ENCODE measurements around the gene CRTC1. TPM values are rescaled to one million over a fixed set of nuclear protein-coding genes. Genes with fewer than 3 reads are reported as not detected.

Gene CRTC1
- total and polyA plus RNA-seq, 2 of the 13 experiments (the other 11 are each of a cell fraction or from before 2014, with no cell fraction given) = 2.0 to 2.7 TPM

DNA sequence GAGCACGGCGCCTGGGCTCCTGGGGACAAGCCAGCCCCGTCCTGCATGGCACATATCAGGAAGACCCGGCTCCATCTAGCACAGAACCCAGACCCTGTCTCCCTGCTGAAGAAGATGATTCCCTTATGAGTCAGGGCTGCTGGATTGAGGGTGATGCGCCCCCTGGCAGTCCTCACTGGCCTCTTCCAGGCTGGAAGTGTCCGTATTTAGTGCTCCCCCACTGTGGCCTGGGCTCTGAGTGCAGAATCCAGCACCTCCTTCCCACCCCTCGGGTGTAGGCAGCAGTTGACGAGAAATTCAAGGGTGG is 92.8 kb downstream of the CRTC1 start (continued):
- TF ChIP-seq, protein P1, sequence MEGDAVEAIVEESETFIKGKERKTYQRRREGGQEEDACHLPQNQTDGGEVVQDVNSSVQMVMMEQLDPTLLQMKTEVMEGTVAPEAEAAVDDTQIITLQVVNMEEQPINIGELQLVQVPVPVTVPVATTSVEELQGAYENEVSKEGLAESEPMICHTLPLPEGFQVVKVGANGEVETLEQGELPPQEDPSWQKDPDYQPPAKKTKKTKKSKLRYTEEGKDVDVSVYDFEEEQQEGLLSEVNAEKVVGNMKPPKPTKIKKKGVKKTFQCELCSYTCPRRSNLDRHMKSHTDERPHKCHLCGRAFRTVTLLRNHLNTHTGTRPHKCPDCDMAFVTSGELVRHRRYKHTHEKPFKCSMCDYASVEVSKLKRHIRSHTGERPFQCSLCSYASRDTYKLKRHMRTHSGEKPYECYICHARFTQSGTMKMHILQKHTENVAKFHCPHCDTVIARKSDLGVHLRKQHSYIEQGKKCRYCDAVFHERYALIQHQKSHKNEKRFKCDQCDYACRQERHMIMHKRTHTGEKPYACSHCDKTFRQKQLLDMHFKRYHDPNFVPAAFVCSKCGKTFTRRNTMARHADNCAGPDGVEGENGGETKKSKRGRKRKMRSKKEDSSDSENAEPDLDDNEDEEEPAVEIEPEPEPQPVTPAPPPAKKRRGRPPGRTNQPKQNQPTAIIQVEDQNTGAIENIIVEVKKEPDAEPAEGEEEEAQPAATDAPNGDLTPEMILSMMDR (CRISPR knock-in tag; IDR thresholded peaks at IDR 0.05) = peak; percentile 48
- no peak for TF ChIP-seq ZFY (CRISPR knock-in tag; IDR thresholded peaks at IDR 0.05)

DNA sequence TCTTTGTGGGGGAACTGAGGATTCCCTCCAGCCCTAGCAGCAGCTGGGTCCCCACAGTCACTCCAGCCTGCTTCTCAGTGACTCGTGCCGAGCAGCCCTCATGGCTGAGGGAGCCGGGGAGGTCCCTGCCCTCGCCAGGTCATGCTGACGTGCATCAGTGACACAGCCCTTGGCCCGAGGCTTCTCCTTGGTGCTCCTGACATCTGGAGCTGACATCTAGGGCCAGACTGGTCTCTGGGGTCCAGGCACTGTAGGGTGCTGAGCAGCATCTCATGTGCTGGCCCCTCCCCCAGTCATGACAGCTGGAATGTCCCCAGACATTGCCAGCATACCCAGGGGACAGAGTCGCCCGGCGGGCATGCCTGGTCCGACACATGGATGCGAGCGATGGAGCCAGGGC is 93.3 kb downstream of the CRTC1 start:
- no peak for DNase-seq (ENCODE audit: low spot score)
- in situ Hi-C loops (cut with HindIII; ENCODE audit: extremely low pct_ligation_motif_present, low pct_unique_long_range_greater_than_20kb) (no loop called here), intact Hi-C loops (cut with micrococcal nuclease; ENCODE audit: unreplicated experiment) (no loop called here)
- Histone ChIP-seq H3K4me1 (ENCODE audit: insufficient read depth, low read length) (peaks cover 23% of the 10 kb centered on the region), H3K79me2 (ENCODE audit: insufficient read depth, low read length) (no peaks in the 10 kb centered on the region), H2AFZ (ENCODE audit: low read length) (no peak overlapping the region), H3K27me3 (ENCODE audit: control insufficient read depth in 1 of 2, insufficient read depth in 2 of 2, low read length in 2 of 2) (0 out of 5 replicates have a peak, but pooled peaks cover 0 to 8% of the 10 kb centered on the region in 2 experiments), H3K4me3 (replicated peaks in 1 of 3; ENCODE audit: insufficient read depth in 1 of 3, low read depth in 2 of 3, low read length in 3 of 3) (no peak overlapping the region), H3K9ac (ENCODE audit: insufficient read depth, low read depth, low read length) (no peak overlapping the region), H3K4me2 (ENCODE audit: low read depth, low read length) (no peak overlapping the region), H3K9me3 (ENCODE audit: low read length) (no peaks in the 10 kb centered on the region), H4K20me1 (ENCODE audit: insufficient read depth, low read length) (no peaks in the 10 kb centered on the region), H3K27ac (ENCODE audit: extremely low read length, insufficient read depth, low read length) (no peak overlapping the region), H3K36me3 (replicated peaks in 1 of 2; ENCODE audit: control insufficient read depth in 1 of 2, insufficient read depth in 2 of 2, low read length in 2 of 2) (no peaks in the 10 kb centered on the region)
- POLR2A ChIA-PET = no interaction called here
- no peak for FAIRE-seq
- TF ChIP-seq, protein P2, sequence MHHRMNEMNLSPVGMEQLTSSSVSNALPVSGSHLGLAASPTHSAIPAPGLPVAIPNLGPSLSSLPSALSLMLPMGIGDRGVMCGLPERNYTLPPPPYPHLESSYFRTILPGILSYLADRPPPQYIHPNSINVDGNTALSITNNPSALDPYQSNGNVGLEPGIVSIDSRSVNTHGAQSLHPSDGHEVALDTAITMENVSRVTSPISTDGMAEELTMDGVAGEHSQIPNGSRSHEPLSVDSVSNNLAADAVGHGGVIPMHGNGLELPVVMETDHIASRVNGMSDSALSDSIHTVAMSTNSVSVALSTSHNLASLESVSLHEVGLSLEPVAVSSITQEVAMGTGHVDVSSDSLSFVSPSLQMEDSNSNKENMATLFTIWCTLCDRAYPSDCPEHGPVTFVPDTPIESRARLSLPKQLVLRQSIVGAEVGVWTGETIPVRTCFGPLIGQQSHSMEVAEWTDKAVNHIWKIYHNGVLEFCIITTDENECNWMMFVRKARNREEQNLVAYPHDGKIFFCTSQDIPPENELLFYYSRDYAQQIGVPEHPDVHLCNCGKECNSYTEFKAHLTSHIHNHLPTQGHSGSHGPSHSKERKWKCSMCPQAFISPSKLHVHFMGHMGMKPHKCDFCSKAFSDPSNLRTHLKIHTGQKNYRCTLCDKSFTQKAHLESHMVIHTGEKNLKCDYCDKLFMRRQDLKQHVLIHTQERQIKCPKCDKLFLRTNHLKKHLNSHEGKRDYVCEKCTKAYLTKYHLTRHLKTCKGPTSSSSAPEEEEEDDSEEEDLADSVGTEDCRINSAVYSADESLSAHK (CRISPR knock-in tag; IDR thresholded peaks at IDR 0.05; ENCODE audit: borderline replicate concordance) = no peak
- TF ChIP-seq, protein P3, sequence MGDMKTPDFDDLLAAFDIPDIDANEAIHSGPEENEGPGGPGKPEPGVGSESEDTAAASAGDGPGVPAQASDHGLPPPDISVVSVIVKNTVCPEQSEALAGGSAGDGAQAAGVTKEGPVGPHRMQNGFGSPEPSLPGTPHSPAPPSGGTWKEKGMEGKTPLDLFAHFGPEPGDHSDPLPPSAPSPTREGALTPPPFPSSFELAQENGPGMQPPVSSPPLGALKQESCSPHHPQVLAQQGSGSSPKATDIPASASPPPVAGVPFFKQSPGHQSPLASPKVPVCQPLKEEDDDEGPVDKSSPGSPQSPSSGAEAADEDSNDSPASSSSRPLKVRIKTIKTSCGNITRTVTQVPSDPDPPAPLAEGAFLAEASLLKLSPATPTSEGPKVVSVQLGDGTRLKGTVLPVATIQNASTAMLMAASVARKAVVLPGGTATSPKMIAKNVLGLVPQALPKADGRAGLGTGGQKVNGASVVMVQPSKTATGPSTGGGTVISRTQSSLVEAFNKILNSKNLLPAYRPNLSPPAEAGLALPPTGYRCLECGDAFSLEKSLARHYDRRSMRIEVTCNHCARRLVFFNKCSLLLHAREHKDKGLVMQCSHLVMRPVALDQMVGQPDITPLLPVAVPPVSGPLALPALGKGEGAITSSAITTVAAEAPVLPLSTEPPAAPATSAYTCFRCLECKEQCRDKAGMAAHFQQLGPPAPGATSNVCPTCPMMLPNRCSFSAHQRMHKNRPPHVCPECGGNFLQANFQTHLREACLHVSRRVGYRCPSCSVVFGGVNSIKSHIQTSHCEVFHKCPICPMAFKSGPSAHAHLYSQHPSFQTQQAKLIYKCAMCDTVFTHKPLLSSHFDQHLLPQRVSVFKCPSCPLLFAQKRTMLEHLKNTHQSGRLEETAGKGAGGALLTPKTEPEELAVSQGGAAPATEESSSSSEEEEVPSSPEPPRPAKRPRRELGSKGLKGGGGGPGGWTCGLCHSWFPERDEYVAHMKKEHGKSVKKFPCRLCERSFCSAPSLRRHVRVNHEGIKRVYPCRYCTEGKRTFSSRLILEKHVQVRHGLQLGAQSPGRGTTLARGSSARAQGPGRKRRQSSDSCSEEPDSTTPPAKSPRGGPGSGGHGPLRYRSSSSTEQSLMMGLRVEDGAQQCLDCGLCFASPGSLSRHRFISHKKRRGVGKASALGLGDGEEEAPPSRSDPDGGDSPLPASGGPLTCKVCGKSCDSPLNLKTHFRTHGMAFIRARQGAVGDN (CRISPR knock-in tag; IDR thresholded peaks at IDR 0.05) = peak; percentile 21; the same call in 1 of the 2 replicates
- 0 out of 2 replicates have a peak, but pooled peaks have one; percentile 8 for TF ChIP-seq ZNF629 (CRISPR knock-in tag; conservative IDR thresholded peaks at IDR 0.05)
- WGBS (ENCODE audit: low lambda C conversion rate) = 63% methylated on average over 3 of the region's 12 CpGs
- CTCF ChIA-PET (ENCODE audit: low intra/inter-chr PET ratio, low total read pairs) = no interaction called here
- ATAC-seq = no peak
- BruUV-seq (replicated peaks) = no TSS peak

All from HepG2 (cell line).